ENCODE measurements around the gene MRPL40.
"Not testable (repeated sequence)": the region's sequence is repeated elsewhere in the genome, so short reads cannot be mapped to it uniquely, and the experiment has no call there.

Gene MRPL40

DNA sequence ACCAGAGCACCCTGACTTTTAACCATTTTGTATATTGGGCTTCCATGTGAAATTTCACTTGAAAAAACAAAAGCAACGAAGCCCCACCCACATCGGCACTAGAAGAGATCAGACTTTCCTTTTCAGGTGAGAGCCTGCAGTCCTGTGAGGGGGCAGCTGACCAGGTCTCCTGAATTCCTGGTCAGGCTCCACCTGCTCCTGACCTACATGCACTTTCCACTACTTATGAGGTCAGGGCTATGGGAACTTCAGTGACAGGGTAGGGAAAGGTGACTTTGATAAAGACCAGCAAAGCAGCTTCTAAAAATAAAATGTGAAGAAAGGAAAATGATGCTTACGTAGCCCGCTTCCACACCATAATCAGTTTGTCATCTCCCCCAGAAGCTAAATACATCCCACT, 25.5 kb upstream of the MRPL40 start:
- no peak for DNase-seq (ENCODE audit: low read depth)

- no peak for DNase-seq (ENCODE audit: low read depth)
Measured at GRCh38 chr22:19407649-19408606, 24.4 kb upstream of the MRPL40 start.

DNA sequence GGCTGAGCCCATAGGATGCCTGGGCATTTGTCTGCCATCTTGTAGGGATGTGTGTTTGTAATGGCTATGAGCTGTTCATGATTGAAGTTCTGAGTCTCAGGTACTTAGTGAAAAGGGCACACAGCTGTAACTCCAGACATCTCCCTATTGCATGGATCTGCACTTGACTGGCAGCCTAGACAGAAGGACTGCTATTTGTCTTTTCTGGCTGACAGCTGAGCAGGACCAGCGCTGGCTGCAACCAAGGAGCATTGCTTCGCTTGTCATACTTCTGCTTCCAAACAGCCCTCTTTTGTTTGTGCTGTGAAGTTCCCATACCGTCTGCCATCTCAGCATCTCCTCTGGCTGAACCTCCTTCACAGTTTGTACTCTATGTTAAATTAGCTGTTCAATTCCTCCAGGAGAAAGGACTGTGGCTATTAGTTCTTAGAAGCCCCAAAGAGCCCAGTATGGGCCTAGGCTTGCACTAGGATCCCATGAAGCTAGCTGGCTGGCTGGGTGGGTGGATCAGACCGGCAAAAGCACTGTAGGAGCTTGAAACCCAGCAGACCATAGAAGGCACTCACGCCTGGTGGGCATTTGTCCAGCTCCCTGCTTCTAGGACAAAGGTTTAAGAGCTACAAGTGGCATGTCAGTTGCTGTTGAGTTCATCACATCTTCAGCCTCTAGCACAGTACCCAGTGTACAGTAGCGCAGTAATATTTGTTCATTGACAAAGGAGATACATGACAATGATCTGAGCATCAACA, 21.2 kb upstream of the MRPL40 start:
- no peak for DNase-seq (ENCODE audit: low read depth)

DNA sequence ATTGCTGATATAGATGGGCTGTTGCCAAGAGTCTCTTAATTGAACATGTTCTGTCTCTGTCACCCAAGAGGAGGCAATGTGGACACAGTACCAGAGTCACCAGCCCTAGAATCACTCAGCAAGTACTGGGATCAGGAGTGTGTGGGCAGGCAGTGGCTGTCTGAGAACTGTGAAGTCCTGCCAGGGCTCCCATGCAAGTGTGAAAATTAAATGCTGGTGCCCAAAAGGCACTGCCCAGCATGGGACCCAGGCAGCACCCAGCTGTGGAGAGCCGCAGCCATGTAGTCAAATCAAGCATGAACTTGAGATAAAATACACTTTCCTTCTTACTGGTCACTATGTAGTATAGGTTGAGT, 20.7 kb upstream of the MRPL40 start:
- DNase-seq (ENCODE audit: low read depth), result no peak

- no peak for DNase-seq (ENCODE audit: low read depth)
Measured at GRCh38 chr22:19412478-19412877, 19.9 kb upstream of the MRPL40 start.

DNA sequence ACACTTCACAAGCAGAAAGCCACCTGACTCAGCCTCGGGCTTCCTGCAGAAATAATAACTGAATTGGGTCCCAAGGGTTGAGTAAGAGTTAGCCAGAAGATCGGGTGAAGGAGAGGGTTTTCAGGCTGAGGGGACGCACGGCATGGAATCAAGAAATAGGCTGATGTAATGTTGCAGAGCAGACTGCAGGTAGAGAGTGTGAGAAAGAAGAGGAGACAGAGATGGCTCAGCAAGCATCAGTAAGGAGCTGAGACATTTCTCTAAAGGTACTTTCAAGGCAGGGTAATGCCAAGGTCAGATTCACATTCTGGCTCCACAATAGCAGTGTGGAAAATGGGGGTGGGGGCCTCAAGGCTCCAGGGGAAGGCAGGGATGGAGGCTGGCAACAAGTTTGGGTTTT, 19.4 kb upstream of the MRPL40 start:
- no peak for DNase-seq (ENCODE audit: low read depth)

- DNase-seq (ENCODE audit: low read depth), result no peak
Measured at GRCh38 chr22:19419086-19419463, 13.3 kb upstream of the MRPL40 start.

- DNase-seq (ENCODE audit: low read depth), result no peak
Measured at GRCh38 chr22:19419464-19420178, 12.7 kb upstream of the MRPL40 start.

GRCh38 chr22:19420321-19420720, 12.0 kb upstream of the MRPL40 start:
- no peak for DNase-seq (ENCODE audit: low read depth)

- no peak for DNase-seq (ENCODE audit: low read depth)
Measured at GRCh38 chr22:19422440-19423301, 9.7 kb upstream of the MRPL40 start.

DNA sequence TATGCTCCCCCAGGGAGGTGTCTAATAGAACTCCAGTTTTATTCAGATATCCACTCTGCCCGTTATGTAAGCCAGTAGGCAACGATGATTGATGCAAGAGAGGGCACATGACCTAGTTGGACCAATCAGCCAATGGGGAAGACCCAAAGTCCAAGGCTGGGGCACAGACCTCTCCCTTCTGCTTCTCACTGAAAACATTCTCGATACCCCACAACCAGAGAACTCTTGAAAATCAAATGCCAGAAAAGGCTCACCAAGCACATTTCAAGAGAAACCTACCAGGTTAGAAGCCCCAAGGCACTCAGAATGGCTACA, 8.2 kb upstream of the MRPL40 start:
- DNase-seq (ENCODE audit: low read depth), result no peak

DNA sequence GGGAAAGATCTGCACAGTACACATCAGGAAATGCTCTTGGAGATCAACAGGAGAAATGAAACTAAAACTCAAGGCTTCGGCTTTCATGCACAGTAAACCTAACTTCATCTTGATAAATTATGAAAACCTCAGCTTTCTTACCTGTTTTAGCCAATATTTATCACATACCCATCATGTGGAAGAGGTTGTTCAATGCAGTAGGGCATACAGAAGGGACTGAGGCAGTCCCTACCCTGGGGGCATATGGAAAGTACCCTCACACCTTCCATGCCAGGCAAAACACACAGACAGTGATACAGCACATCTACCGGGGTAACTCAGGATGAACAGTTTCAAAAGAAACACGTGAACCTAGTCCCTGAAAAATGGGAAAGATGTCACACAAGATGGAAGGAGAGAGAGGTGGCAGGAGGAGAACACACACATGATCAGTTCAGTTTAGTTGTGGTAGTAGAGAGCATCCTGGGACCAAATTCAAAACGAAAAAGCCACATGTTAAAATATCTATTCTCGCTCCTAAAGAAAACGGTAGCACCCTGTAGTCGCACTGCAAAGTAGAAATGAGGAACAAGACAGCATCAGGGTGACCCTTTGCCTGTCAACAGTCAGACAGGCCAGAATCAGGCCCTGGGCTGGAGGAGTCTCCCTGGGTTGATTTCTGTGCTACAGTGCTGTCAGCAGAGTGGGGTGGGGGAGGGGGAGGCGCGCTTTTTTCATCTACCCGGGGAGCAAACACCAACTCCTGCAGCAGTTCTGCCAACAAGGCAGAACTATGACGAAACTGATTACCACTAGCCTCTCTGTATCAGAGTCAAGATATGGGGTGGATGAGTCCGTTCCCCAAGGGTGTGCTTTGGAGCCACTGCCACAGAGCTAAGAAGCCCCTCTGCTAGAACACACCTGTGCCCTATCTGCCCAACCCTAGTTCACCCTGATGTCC, 2.1 kb upstream of the MRPL40 start:
- peak; percentile 25 for DNase-seq (ENCODE audit: low read depth)

GRCh38 chr22:19430890-19431541, 1.3 kb upstream of the MRPL40 start:
- DNase-seq (ENCODE audit: low read depth), result no peak

DNA sequence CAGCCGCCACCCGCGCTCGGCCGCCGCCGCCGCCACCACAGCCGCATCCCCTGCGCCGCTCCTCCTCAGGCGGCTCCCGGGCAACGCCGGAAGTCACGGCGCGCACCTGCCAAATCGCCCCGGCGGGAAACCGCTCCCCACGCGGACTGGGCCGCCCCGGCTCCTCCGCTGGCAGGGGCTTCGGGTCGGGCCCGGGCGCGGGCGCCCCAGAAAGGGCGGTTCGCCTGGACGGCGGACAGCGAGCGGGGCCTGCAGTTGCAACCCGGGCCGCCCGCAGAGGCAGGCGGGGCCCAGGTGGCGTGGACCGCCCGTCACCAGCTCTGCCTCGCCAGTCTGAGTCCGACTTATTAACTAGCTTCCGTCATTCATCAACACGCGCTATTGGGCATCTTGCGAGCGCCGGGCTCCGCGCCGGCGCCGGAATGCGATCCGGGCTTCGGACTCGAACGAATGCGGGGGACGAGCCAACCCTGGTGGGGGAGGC, 654 bp upstream of the MRPL40 start, which contains the start of gene HIRA:
Gene HIRA, minus strand, starts transcription at position 85 of the 484 bp plus-strand sequence. CDS start 257 bp downstream, outside the sequence.
- DNase-seq (ENCODE audit: low read depth), result peak; percentile 71

GRCh38 chr22:19434401-19434800, 2.1 kb downstream of the MRPL40 start:
- no peak for DNase-seq (ENCODE audit: low read depth)

DNA sequence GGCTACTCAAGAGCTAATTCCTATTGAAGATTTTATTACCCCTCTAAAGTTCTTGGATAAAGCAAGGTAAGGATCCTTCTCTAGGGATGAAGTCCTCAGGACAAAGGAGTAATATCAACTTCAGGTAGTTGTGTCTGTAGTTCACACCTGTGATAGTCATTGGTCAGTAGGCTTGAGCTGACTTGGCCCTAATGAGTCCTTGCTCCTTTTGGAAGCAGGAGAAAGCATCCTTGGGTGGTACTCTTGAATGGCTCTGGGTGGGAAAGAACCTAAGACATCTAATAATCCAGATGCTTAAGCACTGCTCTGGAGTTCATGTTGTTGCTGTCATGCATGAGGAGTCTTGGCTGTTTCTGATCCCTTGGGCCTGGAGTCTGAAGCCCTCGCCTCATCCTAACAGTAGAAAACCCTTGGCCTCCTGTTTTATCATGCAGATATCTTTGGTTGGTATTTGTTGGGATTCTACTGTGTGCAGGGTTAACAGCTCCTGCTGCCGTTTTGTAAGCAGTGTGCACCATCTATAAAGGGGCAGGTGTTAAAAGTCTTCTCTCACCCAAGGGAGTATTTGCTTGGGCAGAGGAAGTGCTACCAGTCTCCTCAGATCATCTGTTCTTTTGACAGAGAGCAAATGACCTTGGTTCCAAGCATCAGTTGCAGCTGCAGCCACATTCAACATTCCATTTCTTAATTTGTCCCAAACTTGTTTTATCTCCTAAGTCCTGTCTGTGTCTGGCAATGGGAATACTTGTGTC, 2.7 kb downstream of the MRPL40 start:
- DNase-seq (ENCODE audit: low read depth), result no peak

- not testable (repeated sequence) for DNase-seq (ENCODE audit: low read depth)
Measured at GRCh38 chr22:19436444-19437161, 4.3 kb downstream of the MRPL40 start.

DNA sequence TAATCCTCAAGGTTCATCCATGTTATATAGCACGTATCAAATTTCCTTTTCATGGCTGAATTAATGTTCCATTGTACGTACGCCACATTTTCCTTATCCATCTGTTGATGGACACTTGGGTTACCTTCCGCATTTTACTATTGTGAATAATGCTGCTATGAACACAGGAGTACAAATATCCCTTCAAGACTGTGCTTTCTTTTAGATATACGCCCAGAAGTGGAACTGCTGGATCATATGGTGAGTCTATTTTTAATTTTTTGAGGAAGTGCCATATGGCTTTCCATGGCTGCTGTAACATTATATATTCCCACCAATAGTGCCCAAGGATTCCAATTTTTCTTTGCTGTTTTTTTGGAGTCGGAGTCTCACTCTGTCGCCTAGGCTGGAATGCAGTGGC, 6.0 kb downstream of the MRPL40 start:
- no peak for DNase-seq (ENCODE audit: low read depth)
